Ascending aorta (tissue), 2 donors: ENCODE results near the gene IL11. TPM values are rescaled to one million over a fixed set of nuclear protein-coding genes. Genes with fewer than 3 reads are reported as not detected.

Experiments used
- DNase-seq, 2 donors: peaks; one replicate each; pipeline ENCODE4 v3.0.0-alpha.2; 2019; ENCODE audit warnings: low spot score in 2 of 2
- H3K27ac ChIP-seq, 2 donors: fragments of 200-600 bp; sonication (generic); one replicate each; pipeline ENCODE4 v1.5.1; 2016 to 2017; ENCODE audit warnings: mild to moderate bottlenecking in 1 of 2
- H3K27me3 ChIP-seq: fragments of 200-600 bp; sonication (generic); one replicate; pipeline ENCODE4 v1.5.1; 2017
- H3K36me3 ChIP-seq, 2 donors: fragments of 200-600 bp; sonication (generic); one replicate each; pipeline ENCODE4 v1.5.1; 2016
- H3K4me1 ChIP-seq, 2 donors: fragments of 200-600 bp; sonication (generic); one replicate each; pipeline ENCODE4 v1.5.1; 2016 to 2017; ENCODE audit warnings: mild to moderate bottlenecking in 1 of 2
- H3K4me3 ChIP-seq, 2 donors: fragments of 200-600 bp; sonication (generic); one replicate each; pipeline ENCODE4 v1.5.1; 2016 to 2017; ENCODE audit warnings: mild to moderate bottlenecking in 1 of 2
- H3K9me3 ChIP-seq, 2 donors: fragments of 200-600 bp; sonication (generic); one replicate each; pipeline ENCODE4 v1.5.1; 2016
- CTCF ChIP-seq, 3 experiments: fragments of 200-600 bp in 2 of 3; fragments of 450-650 bp in 1 of 3; sonication (generic) in 2 of 3; IDR thresholded peaks; one replicate each; pipeline ENCODE4 v1.5.1; 2016 to 2019; ENCODE audit warnings: antibody characterized with exemption in 3 of 3, mild to moderate bottlenecking in 1 of 3, moderate library complexity in 1 of 3
- intact Hi-C: fragments of 100-400 bp; cut with DNase I; formaldehyde crosslinking; loops from one replicate; pipeline ENCODE4 v1.15.1; 2023
- total RNA-seq: library from RNA; depleted of rRNA; stranded (reverse); fragments of >200 nt; gene quantifications from one replicate; pipeline ENCODE4 v1.1.0, GENCODE V29; 2016

Gene IL11
- total RNA-seq, 1 donor from 2014 or later: not detected

GRCh38 chr19:55354698-55355212 lies 15.5 kb downstream of the IL11 start, which contains the start of gene COX6B2:
COX6B2 (minus strand) TSS chr19:55354719; CDS start chr19:55354521, 198 bp downstream.
- DNase-seq: no peak
- no peak within 1 kb of the TSS for H3K27ac ChIP-seq
- no peaks in the 10 kb centered on the region for H3K9me3 ChIP-seq
- TF ChIP-seq CTCF (IDR thresholded peaks at IDR 0.05): no peak
- H3K27me3 ChIP-seq: peaks cover 11% of the 10 kb centered on the region
- intact Hi-C loops: no loop called here
- peak within 1 kb of the TSS; percentile 47 to 59 for H3K4me3 ChIP-seq
- no peaks in the 10 kb centered on the region for H3K36me3 ChIP-seq
- H3K4me1 ChIP-seq: peaks cover 3 to 12% of the 10 kb centered on the region in 2 donors

- Histone ChIP-seq H3K27me3 (peaks cover 11% of the 10 kb centered on the region), H3K9me3 (no peaks in the 10 kb centered on the region), H3K27ac (no peak overlapping the region), H3K4me3 (peak overlapping the region; percentile 47 to 59), H3K36me3 (no peaks in the 10 kb centered on the region), H3K4me1 (peaks cover 3 to 12% of the 10 kb centered on the region in 2 donors)
- DNase-seq: peak in 1 of 2 donors; percentile 78
- no peak for TF ChIP-seq CTCF (IDR thresholded peaks at IDR 0.05)
- intact Hi-C loops: no loop called here
These were observed 16.2 kb downstream of the IL11 start for GRCh38 chr19:55353803-55354697.

DNA sequence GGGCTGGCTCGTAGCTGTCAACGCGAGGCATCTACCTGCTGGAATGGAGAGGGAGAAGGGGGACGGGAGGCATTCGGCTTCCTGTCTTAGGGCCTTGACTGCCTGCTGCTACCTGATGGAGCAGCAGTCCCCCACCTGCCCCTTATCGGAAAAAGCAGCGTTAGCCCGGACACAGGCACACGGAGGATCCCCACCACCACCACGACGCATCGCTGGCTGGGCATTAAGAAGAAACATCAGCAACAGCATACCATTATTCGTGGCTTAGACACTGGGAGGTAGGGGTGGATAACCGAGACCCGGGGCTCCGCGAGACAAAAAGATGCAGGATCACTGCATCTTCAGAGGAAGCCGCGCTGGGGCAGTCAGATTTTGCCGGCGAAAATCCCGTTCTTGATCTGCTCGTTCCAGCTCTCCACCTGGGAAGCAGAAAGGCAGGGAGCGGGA lies 16.9 kb downstream of the IL11 start:
- intact Hi-C loops: no loop called here
- H3K27ac ChIP-seq: no peak overlapping the region
- DNase-seq: no peak
- no peak for TF ChIP-seq CTCF (IDR thresholded peaks at IDR 0.05)
- H3K27me3 ChIP-seq: peaks cover 11% of the 10 kb centered on the region
- peaks cover 3 to 12% of the 10 kb centered on the region in 2 donors for H3K4me1 ChIP-seq
- no peaks in the 10 kb centered on the region for H3K9me3 ChIP-seq
- H3K4me3 ChIP-seq: peak overlapping the region; percentile 47 to 59
- no peaks in the 10 kb centered on the region for H3K36me3 ChIP-seq

DNA sequence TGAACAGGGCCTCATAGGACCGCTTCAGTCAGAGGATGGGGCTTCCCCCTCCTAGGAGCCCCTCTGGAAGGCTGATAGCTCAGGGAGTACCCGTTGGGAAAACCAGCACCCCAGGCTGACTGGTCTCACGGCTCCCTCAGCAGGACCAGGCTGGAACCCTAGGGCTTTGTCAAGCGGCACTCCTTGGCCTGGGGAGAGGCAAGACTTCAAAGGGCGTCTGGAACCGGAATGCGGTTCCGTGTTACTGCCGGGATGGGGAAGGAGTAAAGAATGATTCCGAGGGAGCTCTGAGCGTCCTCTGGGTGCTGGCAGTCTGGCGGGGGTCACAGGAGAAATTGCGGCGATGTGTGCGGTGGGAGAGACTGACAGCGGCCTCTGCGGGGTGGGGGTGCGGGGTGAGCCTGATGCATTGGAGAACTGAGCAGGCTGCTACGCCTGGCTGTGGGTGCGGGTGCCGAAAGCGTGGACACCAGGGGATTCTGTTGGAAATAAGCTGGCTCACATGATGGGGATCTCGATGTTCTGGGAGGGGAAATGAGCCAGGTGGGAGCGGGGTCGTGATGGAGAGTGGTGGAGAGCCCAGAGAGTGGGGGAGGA lies 17.6 kb downstream of the IL11 start:
- Histone ChIP-seq H3K27me3 (peaks cover 11% of the 10 kb centered on the region), H3K27ac (no peak overlapping the region), H3K36me3 (no peaks in the 10 kb centered on the region), H3K4me1 (peaks cover 3 to 12% of the 10 kb centered on the region in 2 donors), H3K9me3 (no peaks in the 10 kb centered on the region), H3K4me3 (no peak overlapping the region)
- intact Hi-C loops: no loop called here
- no peak for DNase-seq
- TF ChIP-seq CTCF (IDR thresholded peaks at IDR 0.05): no peak

GRCh38 chr19:55352040-55352439 lies 18.2 kb downstream of the IL11 start:
- no peak for DNase-seq
- Histone ChIP-seq H3K27ac (no peak overlapping the region), H3K4me1 (peaks cover 3 to 12% of the 10 kb centered on the region in 2 donors), H3K4me3 (no peak overlapping the region), H3K27me3 (peaks cover 11% of the 10 kb centered on the region), H3K36me3 (peaks cover 0 to 5% of the 10 kb centered on the region in 2 donors), H3K9me3 (no peaks in the 10 kb centered on the region)
- intact Hi-C loops: no loop called here
- TF ChIP-seq CTCF (IDR thresholded peaks at IDR 0.05): no peak
